ENCODE measurements around the gene PRICKLE2.

DNA sequence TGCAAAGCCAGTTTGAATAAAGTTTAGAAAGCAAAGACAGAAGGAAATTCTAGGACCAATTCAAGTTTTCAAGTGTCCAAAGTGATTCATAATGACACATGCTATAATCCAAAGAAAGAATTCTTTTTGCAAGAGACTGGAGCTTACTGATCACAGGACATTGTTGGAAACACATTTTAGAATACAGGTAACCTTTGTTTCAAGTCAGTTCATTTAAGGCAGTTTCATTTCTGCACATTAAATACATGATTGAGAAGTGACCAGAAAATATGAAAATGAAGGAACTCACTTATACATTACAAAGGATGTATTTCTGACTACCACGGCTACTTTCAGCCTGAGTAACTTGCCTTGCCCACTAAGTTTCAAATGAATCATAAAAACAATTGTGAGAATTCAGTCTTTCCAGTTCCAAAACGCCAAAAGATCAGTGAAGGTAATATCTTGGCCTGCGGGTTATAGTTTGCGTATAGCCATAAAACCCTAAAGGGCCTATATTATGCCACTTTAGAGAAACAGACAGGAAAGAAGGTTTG lies 48.7 kb downstream of the PRICKLE2 start:
- TF ChIP-seq, protein P1, sequence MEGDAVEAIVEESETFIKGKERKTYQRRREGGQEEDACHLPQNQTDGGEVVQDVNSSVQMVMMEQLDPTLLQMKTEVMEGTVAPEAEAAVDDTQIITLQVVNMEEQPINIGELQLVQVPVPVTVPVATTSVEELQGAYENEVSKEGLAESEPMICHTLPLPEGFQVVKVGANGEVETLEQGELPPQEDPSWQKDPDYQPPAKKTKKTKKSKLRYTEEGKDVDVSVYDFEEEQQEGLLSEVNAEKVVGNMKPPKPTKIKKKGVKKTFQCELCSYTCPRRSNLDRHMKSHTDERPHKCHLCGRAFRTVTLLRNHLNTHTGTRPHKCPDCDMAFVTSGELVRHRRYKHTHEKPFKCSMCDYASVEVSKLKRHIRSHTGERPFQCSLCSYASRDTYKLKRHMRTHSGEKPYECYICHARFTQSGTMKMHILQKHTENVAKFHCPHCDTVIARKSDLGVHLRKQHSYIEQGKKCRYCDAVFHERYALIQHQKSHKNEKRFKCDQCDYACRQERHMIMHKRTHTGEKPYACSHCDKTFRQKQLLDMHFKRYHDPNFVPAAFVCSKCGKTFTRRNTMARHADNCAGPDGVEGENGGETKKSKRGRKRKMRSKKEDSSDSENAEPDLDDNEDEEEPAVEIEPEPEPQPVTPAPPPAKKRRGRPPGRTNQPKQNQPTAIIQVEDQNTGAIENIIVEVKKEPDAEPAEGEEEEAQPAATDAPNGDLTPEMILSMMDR (IDR thresholded peaks at IDR 0.05; ENCODE audit: low read length) = no peak
- TF ChIP-seq EZH2 (IDR thresholded peaks at IDR 0.05; ENCODE audit: borderline replicate concordance, low read length) = no peak
